Measurements from ENCODE around the gene MYH6.

DNA sequence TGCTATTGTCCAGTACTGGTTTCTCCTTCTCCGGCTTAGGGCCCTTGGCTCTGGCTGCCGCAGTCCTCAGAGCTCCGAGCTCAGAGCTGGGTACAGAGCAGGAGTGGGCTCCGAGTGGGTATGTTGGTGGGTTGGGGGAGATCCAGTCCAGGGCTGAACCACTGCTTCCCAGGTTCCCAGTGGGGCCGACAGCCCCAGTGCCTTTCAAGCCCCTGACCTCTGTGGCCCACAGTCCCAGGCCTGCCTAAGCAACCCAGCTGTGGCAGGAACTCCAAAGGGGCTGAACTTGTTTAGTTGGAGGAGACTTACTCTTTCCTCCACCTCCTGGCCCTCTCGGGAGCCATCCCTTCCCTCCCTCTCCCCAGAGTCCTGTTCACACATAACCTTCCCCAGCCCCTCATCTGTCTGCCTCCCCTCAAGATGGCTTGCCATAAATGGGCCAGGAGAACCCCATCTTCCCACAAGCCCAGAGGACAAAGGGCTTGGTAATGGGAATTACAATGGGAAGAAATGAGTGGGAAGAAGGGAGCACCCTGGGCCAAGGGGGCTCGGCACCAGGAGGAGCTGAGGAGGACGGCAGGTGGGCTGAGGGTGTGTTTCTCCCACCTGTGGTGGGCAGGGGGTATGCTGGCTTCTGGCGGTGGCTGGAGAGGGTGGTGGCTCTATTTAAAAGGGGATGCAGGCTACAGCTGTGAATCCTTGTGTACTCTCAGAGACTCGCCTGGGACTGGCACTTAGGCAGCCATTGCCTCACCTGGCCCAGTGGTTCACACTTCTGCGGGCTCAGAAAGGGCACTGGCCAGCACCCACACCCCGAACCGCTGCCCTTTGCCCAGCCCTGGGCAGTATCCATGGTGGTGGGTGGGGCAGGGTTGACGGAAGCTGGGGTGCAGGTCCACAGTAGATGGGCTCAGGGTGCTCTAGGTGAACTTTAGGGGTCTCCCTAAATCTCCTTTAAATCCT, 3.8 kb upstream of the MYH6 start:
- TF ChIP-seq, protein P1, sequence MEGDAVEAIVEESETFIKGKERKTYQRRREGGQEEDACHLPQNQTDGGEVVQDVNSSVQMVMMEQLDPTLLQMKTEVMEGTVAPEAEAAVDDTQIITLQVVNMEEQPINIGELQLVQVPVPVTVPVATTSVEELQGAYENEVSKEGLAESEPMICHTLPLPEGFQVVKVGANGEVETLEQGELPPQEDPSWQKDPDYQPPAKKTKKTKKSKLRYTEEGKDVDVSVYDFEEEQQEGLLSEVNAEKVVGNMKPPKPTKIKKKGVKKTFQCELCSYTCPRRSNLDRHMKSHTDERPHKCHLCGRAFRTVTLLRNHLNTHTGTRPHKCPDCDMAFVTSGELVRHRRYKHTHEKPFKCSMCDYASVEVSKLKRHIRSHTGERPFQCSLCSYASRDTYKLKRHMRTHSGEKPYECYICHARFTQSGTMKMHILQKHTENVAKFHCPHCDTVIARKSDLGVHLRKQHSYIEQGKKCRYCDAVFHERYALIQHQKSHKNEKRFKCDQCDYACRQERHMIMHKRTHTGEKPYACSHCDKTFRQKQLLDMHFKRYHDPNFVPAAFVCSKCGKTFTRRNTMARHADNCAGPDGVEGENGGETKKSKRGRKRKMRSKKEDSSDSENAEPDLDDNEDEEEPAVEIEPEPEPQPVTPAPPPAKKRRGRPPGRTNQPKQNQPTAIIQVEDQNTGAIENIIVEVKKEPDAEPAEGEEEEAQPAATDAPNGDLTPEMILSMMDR (IDR thresholded peaks at IDR 0.05) = no peak
- no peak for TF ChIP-seq POLR2A (IDR thresholded peaks at IDR 0.05)
